HepG2 (cell line): ENCODE data around the gene DAPK1. TPM values are rescaled to one million over a fixed set of nuclear protein-coding genes. Genes with fewer than 3 reads are reported as not detected.

Experiments used
- ATAC-seq: fragments of 200-7000 bp; cut with Tn5 transposase; 3 replicates; pipeline ENCODE4 v1.9.1; 2020; ENCODE audit warnings: mild to moderate bottlenecking, moderate library complexity
- BruUV-seq: library from RNA; stranded (reverse); fragments of 400-500 nt; replicated peaks from 2 replicates; lab custom pipeline; 2021; lab: Mats Ljungman, UMichigan
- CTCF ChIA-PET: fragments of 300-600 bp; formaldehyde crosslinking; extraction: SDS; loops from one replicate; lab custom pipeline; 2021; ENCODE audit warnings: low total read pairs, inconsistent platforms, low intra/inter-chr PET ratio; lab: Yijun Ruan, JAX
- POLR2A ChIA-PET: fragments of 350-600 bp; sonication (Branson Sonifier 250); formaldehyde crosslinking; loops from one replicate; lab custom pipeline; 2020; ENCODE audit warnings: antibody characterized with exemption, inconsistent platforms; lab: Yijun Ruan, JAX
- DNase-seq: peaks from one replicate; pipeline ENCODE4 v3.0.0-alpha.2; 2015; ENCODE audit warnings: low spot score
- FAIRE-seq: peaks from 3 replicates; lab custom pipeline; 2011; peaks lifted over from hg19 to GRCh38; lab: Jason Lieb, UNC
- H2AFZ ChIP-seq: one replicate; pipeline ENCODE4 v1.6.1; 2011; ENCODE audit warnings: low read length, inconsistent platforms
- H3K27ac ChIP-seq: fragments of 300-600 bp; 3 replicates; pipeline ENCODE4 v1.8.0; 2011; ENCODE audit warnings: mixed run types, mild to moderate bottlenecking, mixed read lengths, low read length, inconsistent platforms; ENCODE audit not compliant: insufficient read depth; ENCODE audit errors: extremely low read length
- H3K27me3 ChIP-seq, 2 experiments: fragments of 200-600 bp in 1 of 2; 2 replicates in 1 of 2; 3 replicates in 1 of 2; pipeline versions ENCODE4 v1.6.0 to v1.8.0; 2011; ENCODE audit warnings: low read length in 2 of 2, mild to moderate bottlenecking in 2 of 2, moderate library complexity in 2 of 2, inconsistent platforms in 1 of 2; ENCODE audit not compliant: insufficient read depth in 2 of 2, control insufficient read depth in 1 of 2
- H3K36me3 ChIP-seq, 2 experiments: fragments of 200-600 bp in 1 of 2; replicated peaks in 1 of 2; 2 replicates in 1 of 2; 3 replicates in 1 of 2; pipeline versions ENCODE4 v1.5.1 to v1.8.0; 2011; ENCODE audit warnings: low read length in 2 of 2, inconsistent platforms in 1 of 2; ENCODE audit not compliant: insufficient read depth in 2 of 2, control insufficient read depth in 1 of 2
- H3K4me1 ChIP-seq: 2 replicates; pipeline ENCODE4 v1.5.1; 2012; ENCODE audit warnings: low read length, inconsistent platforms; ENCODE audit not compliant: insufficient read depth
- H3K4me2 ChIP-seq: 2 replicates; pipeline ENCODE4 v1.6.0; 2011; ENCODE audit warnings: low read depth, low read length, inconsistent platforms
- H3K4me3 ChIP-seq, 3 experiments: fragments of 200-600 bp in 1 of 3; sonication (generic), shearing (Covaris generic) in 1 of 3; replicated peaks in 1 of 3; 2 replicates each; pipeline ENCODE4 v1.5.1; 2011 to 2016; ENCODE audit warnings: low read length in 3 of 3, inconsistent platforms in 2 of 3, low read depth in 2 of 3, mild to moderate bottlenecking in 2 of 3, control low read depth in 1 of 3, mixed read lengths in 1 of 3; ENCODE audit not compliant: insufficient read depth in 1 of 3
- H3K79me2 ChIP-seq: one replicate; pipeline ENCODE4 v1.6.1; 2011; ENCODE audit warnings: low read length, inconsistent platforms; ENCODE audit not compliant: insufficient read depth
- H3K9ac ChIP-seq: 2 replicates; pipeline ENCODE4 v1.6.0; 2011; ENCODE audit warnings: mild to moderate bottlenecking, low read depth, low read length, inconsistent platforms; ENCODE audit not compliant: insufficient read depth
- H3K9me3 ChIP-seq: 2 replicates; pipeline ENCODE4 v1.5.1; 2012; ENCODE audit warnings: mild to moderate bottlenecking, low read length
- H4K20me1 ChIP-seq: 2 replicates; pipeline ENCODE4 v1.6.0; 2011; ENCODE audit warnings: inconsistent platforms, mild to moderate bottlenecking, low read length, moderate library complexity; ENCODE audit not compliant: insufficient read depth
- KAT2B ChIP-seq: fragments of 150-350 bp; IDR thresholded peaks from 2 replicates; pipeline ENCODE4 v1.6.1; 2014; ENCODE audit warnings: low read depth, low read length, borderline replicate concordance
- REXO4 ChIP-seq: sonication (generic); formaldehyde crosslinking; IDR thresholded peaks from 2 replicates; pipeline ENCODE4 v1.8.0; 2022; ENCODE audit warnings: missing genetic modification reagents, mild to moderate bottlenecking, borderline replicate concordance
- SP1 ChIP-seq, 2 experiments: fragments of 450-650 bp in 1 of 2; sonication (generic) in 1 of 2; formaldehyde crosslinking in 1 of 2; IDR thresholded peaks; 2 replicates each; pipeline versions ENCODE4 v1.4.0 to v1.6.1; 2016 to 2020; ENCODE audit warnings: missing genetic modification reagents in 1 of 2
- TAF15 ChIP-seq: fragments of 200-400 bp; formaldehyde crosslinking; IDR thresholded peaks from one replicate; pipeline ENCODE4 v1.6.1; 2018; ENCODE audit warnings: mild to moderate bottlenecking, low read depth, low read length; ENCODE audit not compliant: poor library complexity, severe bottlenecking
- ZBTB7A ChIP-seq: sonication (generic); formaldehyde crosslinking; IDR thresholded peaks from 2 replicates; pipeline ENCODE4 v1.8.0; 2022; ENCODE audit warnings: mild to moderate bottlenecking, missing genetic modification reagents
- ZC3H13 ChIP-seq: sonication (generic); formaldehyde crosslinking; IDR thresholded peaks from 2 replicates; pipeline ENCODE4 v1.8.1; 2023; ENCODE audit warnings: mild to moderate bottlenecking, missing genetic modification reagents, moderate library complexity
- ZKSCAN8 ChIP-seq: IDR thresholded peaks from 2 replicates; pipeline ENCODE4 v1.6.1; 2016; ENCODE audit warnings: borderline replicate concordance, missing genetic modification reagents, missing compliant biosample characterization
- ZNF557 ChIP-seq: sonication (generic); formaldehyde crosslinking; IDR thresholded peaks from 2 replicates; pipeline ENCODE4 v1.4.0; 2020; ENCODE audit warnings: missing genetic modification reagents
- WGBS: methylation state at CpG from one replicate; pipeline ENCODE4 v1.1.6; 2017; ENCODE audit warnings: low lambda C conversion rate; 5-methylcytosine and 5-hydroxymethylcytosine counted together
- in situ Hi-C: cut with HindIII; loops from 2 replicates; pipeline ENCODE4 v1.10.0; 2017; ENCODE audit warnings: low pct_unique_long_range_greater_than_20kb; ENCODE audit not compliant: extremely low pct_ligation_motif_present
- intact Hi-C: fragments of 100-400 bp; cut with micrococcal nuclease; formaldehyde crosslinking; loops from one replicate; pipeline ENCODE4 v1.10.0; 2022; ENCODE audit not compliant: unreplicated experiment
- polyA plus RNA-seq, 8 experiments: library from polyadenylated mRNA; depleted of rRNA in 3 of 8; stranded (reverse) in 7 of 8; unstranded in 1 of 8; fragments of >200 nt; fragmentation: Illumina TruSeq in 4 of 8; extraction: Trizol in 4 of 8; gene quantifications; 2 replicates each; pipeline versions ENCODE4 v1.2.1 to v1.2.3, GENCODE V29; 2011 to 2016; ENCODE audit warnings: low read depth in 4 of 8, missing spikeins in 1 of 8, mixed read lengths in 1 of 8; ENCODE audit not compliant: insufficient read depth in 1 of 8
- total RNA-seq, 5 experiments: library from RNA; depleted of rRNA; stranded (reverse); fragments of >200 nt; fragmentation: Illumina TruSeq; extraction: Trizol; gene quantifications; 2 replicates each; pipeline ENCODE4 v1.2.3, GENCODE V29; 2016; ENCODE audit warnings: low read depth in 1 of 5
- TF ChIP-seq, protein P1 (sequence below): sonication (generic); formaldehyde crosslinking; IDR thresholded peaks from 2 replicates; pipeline ENCODE4 v1.8.0; 2022; ENCODE audit warnings: missing genetic modification reagents, low read depth, mild to moderate bottlenecking, borderline replicate concordance

The DAPK1 gene
- total and polyA plus RNA-seq, 2 of the 13 experiments (the other 11 are each of a cell fraction or from before 2014, with no cell fraction given): 35.7 to 35.9 TPM

DNA sequence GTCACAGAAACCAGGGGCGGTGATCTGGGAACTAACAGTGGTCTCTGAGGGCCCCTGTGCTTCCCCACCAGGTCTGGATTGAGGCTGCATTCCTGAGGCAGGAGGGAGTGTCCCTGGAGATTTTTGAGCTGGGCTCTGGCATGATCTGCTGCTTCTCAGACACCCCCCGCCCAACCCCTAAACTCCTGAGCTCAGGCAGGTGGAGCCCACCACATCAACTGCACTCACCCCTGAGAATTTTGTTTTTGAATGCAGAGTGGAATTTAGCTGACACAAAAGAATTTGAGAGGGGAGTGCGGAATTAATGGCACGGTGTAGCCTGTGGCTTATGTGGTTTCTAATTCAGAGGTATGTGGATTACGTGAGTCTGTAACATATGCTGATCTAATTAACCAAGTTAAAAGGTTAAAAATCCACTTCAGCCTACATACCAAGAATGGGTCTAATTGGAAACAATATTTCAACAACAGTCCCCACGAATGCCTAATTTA, 204.3 kb downstream of the DAPK1 start:
- BruUV-seq: no TSS peak
- DNase-seq (no peak), FAIRE-seq (no peak), ATAC-seq (no peak)
- ChIA-PET POLR2A (no interaction called here), CTCF (no interaction called here)
- Histone ChIP-seq H3K9me3 (no peaks in the 10 kb centered on the region), H3K27me3 (no peaks in the 10 kb centered on the region), H4K20me1 (no peaks in the 10 kb centered on the region), H3K4me1 (0 out of 2 replicates have a peak, but pooled peaks cover 12% of the 10 kb centered on the region), H3K36me3 (peaks cover 12 to 59% of the 10 kb centered on the region in 2 experiments), H3K79me2 (no peaks in the 10 kb centered on the region), H3K4me2 (no peak overlapping the region), H3K4me3 (no peak overlapping the region), H2AFZ (no peak overlapping the region), H3K27ac (no peak overlapping the region), H3K9ac (no peak overlapping the region)
- in situ Hi-C loops (no loop called here), intact Hi-C loops (no loop called here)
- WGBS: 97% methylated on average over 5 of the region's 6 CpGs
- TF ChIP-seq REXO4 (CRISPR knock-in tag): no peak
- TF ChIP-seq, protein P1, sequence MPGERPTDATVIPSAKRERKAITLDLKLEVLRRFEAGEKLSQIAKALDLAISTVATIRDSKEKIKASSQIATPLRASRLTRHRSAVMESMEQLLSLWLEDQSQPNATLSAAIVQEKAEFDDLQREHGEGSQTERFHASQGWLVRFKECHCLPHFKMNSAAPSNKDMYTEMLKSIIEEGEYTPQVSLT (CRISPR knock-in tag): no peak
- TF ChIP-seq ZKSCAN8 (CRISPR knock-in tag): no peak

GRCh38 chr9:87702921-87703320, 205.3 kb downstream of the DAPK1 start:
- no peak for FAIRE-seq
- POLR2A ChIA-PET: interaction anchor here (1.1 kb wide), 1 partner anchor 23 kb away, joined by 6 read pairs; the partner anchor contains the start of gene CTSL
- Histone ChIP-seq H2AFZ (no peak overlapping the region), H3K27me3 (no peaks in the 10 kb centered on the region), H4K20me1 (no peaks in the 10 kb centered on the region)
- CTCF ChIA-PET: no interaction called here
- WGBS: 100% methylated on average over 2 of the region's 9 CpGs
- no TSS peak for BruUV-seq
- TF ChIP-seq SP1 (IDR thresholded peaks at IDR 0.05): no peak
- no peak for TF ChIP-seq SP1 (CRISPR knock-in tag; IDR thresholded peaks at IDR 0.05)
- no peak for TF ChIP-seq ZBTB7A (CRISPR knock-in tag)
- TF ChIP-seq ZNF557 (CRISPR knock-in tag): no peak
- no peak for TF ChIP-seq ZC3H13 (CRISPR knock-in tag)
- TF ChIP-seq KAT2B: no peak
- no peak for TF ChIP-seq TAF15
- TF ChIP-seq, all 625 proteins: peak for 0
- in situ Hi-C loops (no loop called here), intact Hi-C loops (no loop called here)
- no peak overlapping the region for H3K4me2 ChIP-seq
- no peaks in the 10 kb centered on the region for H3K79me2 ChIP-seq
- ATAC-seq (no peak), DNase-seq (no peak)
- peaks cover 13 to 56% of the 10 kb centered on the region in 2 experiments; a peak in 4 of 5 replicates for H3K36me3 ChIP-seq
- no peak overlapping the region for H3K4me3 ChIP-seq
- 0 out of 2 replicates have a peak, but pooled peaks cover 12% of the 10 kb centered on the region for H3K4me1 ChIP-seq
- H3K9me3 ChIP-seq: no peaks in the 10 kb centered on the region
- H3K9ac ChIP-seq: no peak overlapping the region
- H3K27ac ChIP-seq: no peak overlapping the region
